ENCODE results near the gene ZNF587. TPM values are rescaled to one million over a fixed set of nuclear protein-coding genes. Genes with fewer than 3 reads are reported as not detected.

Gene ZNF587
- total RNA-seq, 1 experiment from 2014 or later, result 16.3 TPM

DNA sequence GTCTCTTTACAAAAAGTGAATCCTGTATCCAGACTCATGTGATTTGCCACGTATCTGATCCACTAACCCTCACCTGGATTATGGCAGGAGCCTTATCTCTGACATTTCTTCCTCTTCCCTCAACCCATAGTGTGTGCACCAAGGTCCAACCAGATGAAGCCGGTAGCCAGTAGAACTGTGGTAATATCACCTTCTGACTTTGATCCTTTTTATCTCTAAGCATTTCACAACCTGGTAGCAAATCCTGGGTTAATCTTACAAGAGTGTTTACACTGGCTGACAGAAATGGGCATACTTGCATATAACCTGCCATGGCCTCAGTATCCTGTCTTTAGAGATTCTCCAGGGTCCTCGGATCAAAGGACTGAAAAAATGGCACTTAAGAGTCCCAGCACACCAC is 64.9 kb downstream of the ZNF587 start:
- H3K4me2 ChIP-seq (ENCODE audit: low read length), result no peak overlapping the region
- H3F3A ChIP-seq (ENCODE audit: low read length, unreplicated experiment), result no peaks in the 10 kb centered on the region
- H3K9ac ChIP-seq (ENCODE audit: low read length), result no peak overlapping the region
- no peak for DNase-seq
- no peaks in the 10 kb centered on the region for H3K9me2 ChIP-seq (replicated peaks; ENCODE audit: low read length)
- intact Hi-C loops (cut with micrococcal nuclease), result no loop called here
- peaks cover 17% of the 10 kb centered on the region for H3K79me2 ChIP-seq (ENCODE audit: low read length)
- POLR2A ChIA-PET (ENCODE audit: unreplicated experiment), result no interaction called here
- H3K4me1 ChIP-seq (ENCODE audit: insufficient read depth, low read length), result peaks cover 7% of the 10 kb centered on the region; the same call in 1 of the 2 replicates
- peaks cover 4% of the 10 kb centered on the region; the same call in 1 of the 2 replicates for H3K9me3 ChIP-seq (ENCODE audit: low read length)
- H3K27ac ChIP-seq (ENCODE audit: low read length), result no peak overlapping the region
- H4K20me1 ChIP-seq (ENCODE audit: low read length), result no peaks in the 10 kb centered on the region
- no peak overlapping the region for H3K4me3 ChIP-seq (ENCODE audit: low read length)
- CTCF ChIA-PET, result no interaction called here
- H3K36me3 ChIP-seq (ENCODE audit: low read depth, low read length), result peaks cover 45% of the 10 kb centered on the region
- no peak overlapping the region for H2AFZ ChIP-seq (ENCODE audit: low read length)
- no peaks in the 10 kb centered on the region for H3K27me3 ChIP-seq (ENCODE audit: low read length)
- no TSS peak for BruUV-seq (replicated peaks)
- no peak for TF ChIP-seq EZH2phosphoT487 (IDR thresholded peaks at IDR 0.05; ENCODE audit: borderline replicate concordance, low read length)
- ATAC-seq, result no peak

Other genes with a start within 250 kb of the ZNF587 start
- gene ZNF530, start 250.0 kb upstream of the ZNF587 start, total RNA-seq (2014; rRNA removed), result 15.0 and 16.9 TPM in 2 replicates
- 22.2 and 22.3 TPM in 2 replicates for gene ZNF134, start 235.6 kb upstream of the ZNF587 start, total RNA-seq (2014; rRNA removed)
- 9.6 and 10.1 TPM in 2 replicates for gene ZNF211, start 216.7 kb upstream of the ZNF587 start, total RNA-seq (2014; rRNA removed)
- gene ZSCAN4, start 180.9 kb upstream of the ZNF587 start, total RNA-seq (2014; rRNA removed), result not detected in 2 replicates
- gene ZNF551, start 167.9 kb upstream of the ZNF587 start, total RNA-seq (2014; rRNA removed), result 19.7 and 20.4 TPM in 2 replicates
- 0.46 TPM in 1 of 2 replicates, not detected in the other for gene ZNF154, start 140.7 kb upstream of the ZNF587 start, total RNA-seq (2014; rRNA removed)
- gene ZNF671, start 122.2 kb upstream of the ZNF587 start, total RNA-seq (2014; rRNA removed), result 2.3 and 4.2 TPM in 2 replicates
- gene ZNF776, start 103.0 kb upstream of the ZNF587 start, total RNA-seq (2014; rRNA removed), result 14.1 and 17.3 TPM in 2 replicates
- gene ZNF586, start 80.2 kb upstream of the ZNF587 start, total RNA-seq (2014; rRNA removed), result 13.1 and 13.2 TPM in 2 replicates
- gene ZNF552, start 34.9 kb upstream of the ZNF587 start, total RNA-seq (2014; rRNA removed), result 8.4 and 12.0 TPM in 2 replicates
- gene ZNF587B, start 19.6 kb upstream of the ZNF587 start, total RNA-seq (2014; rRNA removed), result 21.2 and 28.0 TPM in 2 replicates
- gene ZNF814, start 39.2 kb downstream of the ZNF587 start, total RNA-seq (2014; rRNA removed), result 3.3 and 3.6 TPM in 2 replicates
- gene ZNF417, start 66.7 kb downstream of the ZNF587 start, total RNA-seq (2014; rRNA removed), result 9.3 and 10.1 TPM in 2 replicates
- 0.04 TPM in 1 of 2 replicates, not detected in the other for gene ZNF418, start 85.5 kb downstream of the ZNF587 start, total RNA-seq (2014; rRNA removed)
- gene ZNF256, start 97.8 kb downstream of the ZNF587 start, total RNA-seq (2014; rRNA removed), result 4.4 and 5.5 TPM in 2 replicates
- gene C19orf18, start 124.7 kb downstream of the ZNF587 start, total RNA-seq (2014; rRNA removed), result 0.40 TPM in 1 of 2 replicates, not detected in the other
- gene ZNF606, start 153.0 kb downstream of the ZNF587 start, total RNA-seq (2014; rRNA removed), result 6.0 and 7.0 TPM in 2 replicates
- gene ZSCAN1, start 184.2 kb downstream of the ZNF587 start, total RNA-seq (2014; rRNA removed), result not detected in 2 replicates
- gene ZNF135, start 209.4 kb downstream of the ZNF587 start, total RNA-seq (2014; rRNA removed), result not detected in 2 replicates
- 0.66 and 1.7 TPM in 2 replicates for gene ZSCAN18, start 248.4 kb downstream of the ZNF587 start, total RNA-seq (2014; rRNA removed)